ENCODE measurements around the gene WFDC5.
A peak's percentile ranks its signal among the peaks of the same experiment; 100 is the strongest.

WFDC5 gene

DNA sequence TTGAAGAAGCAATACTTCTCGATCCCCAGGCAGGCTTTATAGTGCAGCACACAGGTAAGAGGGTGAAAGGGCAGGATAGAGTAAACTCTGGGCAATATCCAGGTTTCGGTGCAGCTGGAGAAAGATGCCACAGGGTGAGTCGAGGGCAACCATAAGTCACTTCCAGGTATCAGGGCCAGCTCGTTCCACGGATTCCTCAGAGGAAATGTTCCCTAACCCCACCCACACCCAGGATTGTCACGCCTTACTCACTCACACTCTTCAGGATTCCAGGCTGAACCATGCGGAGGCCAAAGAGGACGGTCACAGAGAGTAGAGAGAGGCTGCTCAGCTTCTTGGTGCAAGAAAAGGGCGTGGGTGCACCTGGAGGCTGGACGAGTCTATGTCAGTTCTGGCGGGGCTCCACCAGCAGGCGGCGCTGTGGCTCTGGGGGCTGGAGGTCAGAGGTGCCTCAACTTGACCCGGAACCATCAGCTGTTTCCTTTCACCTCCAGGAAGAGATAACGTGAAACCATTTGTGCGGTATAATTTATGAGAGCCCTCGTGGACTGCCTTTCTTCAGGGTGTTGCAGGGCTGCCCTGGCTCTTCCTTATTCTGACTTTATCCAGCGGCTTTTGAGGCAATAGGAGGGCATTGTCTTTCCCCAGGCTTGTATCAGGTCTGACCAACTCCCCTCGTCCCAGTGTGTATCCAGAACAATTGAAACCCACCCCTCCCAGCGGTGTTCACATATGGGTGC lies 23.8 kb upstream of the WFDC5 start:
- H3K9me3 ChIP-seq: no peaks in the 10 kb centered on the region
- no peaks in the 10 kb centered on the region for H3K36me3 ChIP-seq
- peaks cover 11% of the 10 kb centered on the region for H3K27me3 ChIP-seq
- H3K4me1 ChIP-seq: no peaks in the 10 kb centered on the region
- TF ChIP-seq, protein P1, sequence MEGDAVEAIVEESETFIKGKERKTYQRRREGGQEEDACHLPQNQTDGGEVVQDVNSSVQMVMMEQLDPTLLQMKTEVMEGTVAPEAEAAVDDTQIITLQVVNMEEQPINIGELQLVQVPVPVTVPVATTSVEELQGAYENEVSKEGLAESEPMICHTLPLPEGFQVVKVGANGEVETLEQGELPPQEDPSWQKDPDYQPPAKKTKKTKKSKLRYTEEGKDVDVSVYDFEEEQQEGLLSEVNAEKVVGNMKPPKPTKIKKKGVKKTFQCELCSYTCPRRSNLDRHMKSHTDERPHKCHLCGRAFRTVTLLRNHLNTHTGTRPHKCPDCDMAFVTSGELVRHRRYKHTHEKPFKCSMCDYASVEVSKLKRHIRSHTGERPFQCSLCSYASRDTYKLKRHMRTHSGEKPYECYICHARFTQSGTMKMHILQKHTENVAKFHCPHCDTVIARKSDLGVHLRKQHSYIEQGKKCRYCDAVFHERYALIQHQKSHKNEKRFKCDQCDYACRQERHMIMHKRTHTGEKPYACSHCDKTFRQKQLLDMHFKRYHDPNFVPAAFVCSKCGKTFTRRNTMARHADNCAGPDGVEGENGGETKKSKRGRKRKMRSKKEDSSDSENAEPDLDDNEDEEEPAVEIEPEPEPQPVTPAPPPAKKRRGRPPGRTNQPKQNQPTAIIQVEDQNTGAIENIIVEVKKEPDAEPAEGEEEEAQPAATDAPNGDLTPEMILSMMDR (IDR thresholded peaks at IDR 0.05; ENCODE audit: low read depth, low read length): peak; percentile 88
- DNase-seq: peak; percentile 78
- H3K4me3 ChIP-seq (ENCODE audit: low read depth, low read length): no peak overlapping the region

DNA sequence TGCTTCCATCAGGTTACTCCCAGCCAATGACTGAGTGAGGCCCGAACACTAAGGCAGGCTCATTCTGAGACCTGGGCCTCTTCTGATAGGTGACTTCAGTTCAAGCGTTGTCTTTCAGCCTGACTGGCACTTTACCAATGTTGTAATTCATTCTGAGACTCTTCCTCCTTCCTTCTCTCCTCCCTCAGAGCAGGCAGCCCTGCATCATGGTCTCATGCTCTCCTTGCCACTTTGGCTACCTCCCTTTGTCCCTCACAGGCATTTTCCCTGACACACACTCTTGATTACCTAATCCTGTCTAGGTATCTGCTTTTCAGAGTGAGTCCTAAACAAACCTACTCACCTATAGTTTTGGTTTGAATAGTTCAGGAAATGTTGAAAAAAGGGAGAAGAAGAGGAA lies 21.9 kb upstream of the WFDC5 start:
- no peaks in the 10 kb centered on the region for H3K36me3 ChIP-seq
- H3K27me3 ChIP-seq: peaks cover 10% of the 10 kb centered on the region; the same call in 1 of the 2 replicates
- no peak overlapping the region for H3K4me3 ChIP-seq (ENCODE audit: low read depth, low read length)
- H3K9me3 ChIP-seq: no peaks in the 10 kb centered on the region
- H3K4me1 ChIP-seq: no peaks in the 10 kb centered on the region
- TF ChIP-seq, protein P1 (IDR thresholded peaks at IDR 0.05; ENCODE audit: low read depth, low read length): no peak
- no peak for DNase-seq

GRCh38 chr20:45128099-45128498 lies 13.1 kb upstream of the WFDC5 start:
- DNase-seq: no peak
- Histone ChIP-seq H3K9me3 (no peaks in the 10 kb centered on the region), H3K27me3 (peaks cover 31% of the 10 kb centered on the region), H3K36me3 (no peaks in the 10 kb centered on the region), H3K4me3 (ENCODE audit: low read depth, low read length) (no peak overlapping the region), H3K4me1 (no peaks in the 10 kb centered on the region)
- TF ChIP-seq, protein P1 (IDR thresholded peaks at IDR 0.05; ENCODE audit: low read depth, low read length): no peak

- no peak within 1 kb of the TSS for H3K4me3 ChIP-seq (ENCODE audit: low read depth, low read length)
- H3K36me3 ChIP-seq: no peaks in the 10 kb centered on the region
- peaks cover 43% of the 10 kb centered on the region for H3K27me3 ChIP-seq
- DNase-seq: no peak
- H3K9me3 ChIP-seq: no peaks in the 10 kb centered on the region
- H3K4me1 ChIP-seq: no peaks in the 10 kb centered on the region
- TF ChIP-seq, protein P1 (IDR thresholded peaks at IDR 0.05; ENCODE audit: low read depth, low read length): no peak
These were observed 9.4 kb upstream of the WFDC5 start, which contains the start of gene WFDC12 for GRCh38 chr20:45124365-45124764. Gene WFDC12, minus strand, starts transcription at chr20:45124465. Its CDS starts 18 bp downstream, at chr20:45124447.

GRCh38 chr20:45121388-45121787 lies 6.4 kb upstream of the WFDC5 start:
- TF ChIP-seq, protein P1 (IDR thresholded peaks at IDR 0.05; ENCODE audit: low read depth, low read length): no peak
- Histone ChIP-seq H3K27me3 (peaks cover 48% of the 10 kb centered on the region), H3K9me3 (no peaks in the 10 kb centered on the region), H3K4me1 (no peaks in the 10 kb centered on the region), H3K4me3 (ENCODE audit: low read depth, low read length) (no peak overlapping the region), H3K36me3 (no peaks in the 10 kb centered on the region)
- no peak for DNase-seq

DNA sequence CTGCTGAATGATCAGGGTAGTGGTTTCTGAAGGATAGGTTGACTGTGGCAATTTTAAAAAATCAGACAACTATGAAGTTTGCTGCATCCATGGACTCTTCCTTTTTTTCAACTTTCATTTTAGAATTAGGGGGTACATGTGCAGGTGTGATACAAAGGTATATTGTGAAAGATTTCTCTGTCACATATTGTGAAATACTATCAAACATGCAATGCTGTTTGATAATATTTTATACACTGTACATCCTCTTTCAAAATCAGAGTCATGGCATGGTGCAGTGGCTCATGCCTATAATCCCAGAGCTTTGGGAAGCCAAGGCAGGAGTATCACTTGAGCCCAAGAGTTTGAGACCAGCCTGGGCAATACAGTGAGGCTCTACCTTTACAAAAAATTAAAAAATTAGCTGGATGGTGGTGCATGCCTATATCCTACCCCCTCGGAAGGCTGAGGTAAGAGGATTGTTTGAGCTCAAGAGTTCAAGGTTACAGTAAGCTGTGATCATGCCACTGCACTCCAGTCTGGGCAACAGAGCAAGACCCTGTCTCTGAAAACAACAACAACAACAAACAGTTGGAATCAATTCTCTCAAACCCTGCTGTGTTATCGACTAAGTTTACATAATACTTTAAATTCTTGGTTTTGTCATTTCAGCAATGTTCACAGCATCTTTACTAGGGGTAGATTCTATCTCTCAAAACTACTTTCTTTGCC lies 4.7 kb upstream of the WFDC5 start:
- H3K4me3 ChIP-seq (ENCODE audit: low read depth, low read length): no peak overlapping the region
- no peak for DNase-seq
- no peaks in the 10 kb centered on the region for H3K4me1 ChIP-seq
- TF ChIP-seq, protein P1 (IDR thresholded peaks at IDR 0.05; ENCODE audit: low read depth, low read length): no peak
- peaks cover 42% of the 10 kb centered on the region for H3K27me3 ChIP-seq
- no peaks in the 10 kb centered on the region for H3K9me3 ChIP-seq
- no peaks in the 10 kb centered on the region for H3K36me3 ChIP-seq

All from BE2C (cell line).